ENCODE results near the gene ABI1.

- TF ChIP-seq CTCF (conservative IDR thresholded peaks at IDR 0.05; ENCODE audit: low read depth, low read length) (no peak), POLR2A (IDR thresholded peaks at IDR 0.05; ENCODE audit: low read depth, low read length) (peak; percentile 86), MAZ (IDR thresholded peaks at IDR 0.05; ENCODE audit: borderline replicate concordance, low read depth, low read length) (peak; percentile 98), FOS (IDR thresholded peaks at IDR 0.05; ENCODE audit: low read depth, low read length) (no peak)
Measured at GRCh38 chr10:26860443-26861204, at the start of gene ABI1.
